Measurements from ENCODE around the gene INS. TPM values are rescaled to one million over a fixed set of nuclear protein-coding genes. Genes with fewer than 3 reads are reported as not detected.

The INS gene
- total and polyA plus RNA-seq, 2 of the 8 experiments (the other 6 are each of a cell fraction or from before 2014, with no cell fraction given) = not detected

DNA sequence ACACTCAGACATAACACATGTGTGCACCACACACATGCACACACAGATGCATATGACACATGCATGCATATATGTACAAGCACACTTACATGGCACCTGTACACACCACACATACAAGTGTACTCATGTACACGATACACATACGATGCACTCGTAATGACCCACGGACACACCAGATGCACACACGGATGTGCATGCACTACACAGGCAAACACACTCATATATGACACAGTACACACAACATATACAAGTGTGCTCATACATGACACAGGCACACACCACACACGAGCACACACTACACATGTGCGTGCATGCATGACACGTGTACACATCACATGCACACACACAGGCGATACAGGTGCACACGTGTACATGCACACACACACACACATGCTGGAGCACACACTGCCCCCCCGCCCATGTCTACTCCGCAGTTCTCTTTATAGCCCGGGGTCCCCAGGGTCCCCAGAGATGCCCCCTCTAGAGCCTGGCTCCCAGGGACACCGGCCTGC, 15.4 kb upstream of the INS start (continued):
- TF ChIP-seq PHF8 (conservative IDR thresholded peaks at IDR 0.05; ENCODE audit: low read depth, low read length) = no peak

Data from H1 (cell line).